Chondrocyte (in vitro differentiated cells): ENCODE results near the gene ZNF528. TPM values are rescaled to one million over a fixed set of nuclear protein-coding genes. Genes with fewer than 3 reads are reported as not detected.

Source experiments
- DNase-seq: peaks from one replicate; pipeline ENCODE4 v3.0.0; 2021; ENCODE audit warnings: mixed read lengths, low spot score
- H3K27ac Mint-ChIP-seq: one replicate; pipeline ENCODE4 v1.8.0; 2021; ENCODE audit warnings: mild to moderate bottlenecking, moderate library complexity, mixed read lengths; ENCODE audit not compliant: unreplicated experiment
- H3K27me3 Mint-ChIP-seq: 2 replicates; pipeline ENCODE4 v1.8.0; 2021; ENCODE audit warnings: low read depth, mixed read lengths
- H3K36me3 Mint-ChIP-seq: 2 replicates; pipeline ENCODE4 v1.8.0; 2021; ENCODE audit warnings: low read depth, mixed read lengths
- H3K4me1 Mint-ChIP-seq: 2 replicates; pipeline ENCODE4 v1.8.0; 2021; ENCODE audit warnings: low read depth, mild to moderate bottlenecking, mixed read lengths
- H3K4me3 Mint-ChIP-seq: one replicate; pipeline ENCODE4 v1.8.0; 2021; ENCODE audit warnings: mild to moderate bottlenecking, moderate library complexity, mixed read lengths; ENCODE audit not compliant: unreplicated experiment
- H3K9me3 Mint-ChIP-seq: 2 replicates; pipeline ENCODE4 v1.8.0; 2021; ENCODE audit warnings: low read depth, mixed read lengths
- CTCF ChIP-seq: fragments of 200-600 bp; sonication (generic); IDR thresholded peaks from 2 replicates; pipeline ENCODE4 v1.5.0; 2021; ENCODE audit warnings: antibody characterized with exemption, mild to moderate bottlenecking, moderate library complexity
- total RNA-seq: library from RNA; stranded (reverse); gene quantifications from 3 replicates; pipeline ENCODE4 v1.2.1, GENCODE V29; 2021

The ZNF528 gene
- total RNA-seq, 1 donor from 2014 or later, result 2.1 TPM

GRCh38 chr19:52442179-52442578 lies 44.5 kb downstream of the ZNF528 start:
- Mint-ChIP-seq H3K4me3 (no peak overlapping the region), H3K27ac (no peak overlapping the region), H3K36me3 (no peaks in the 10 kb centered on the region), H3K9me3 (peaks cover 68% of the 10 kb centered on the region), H3K4me1 (no peaks in the 10 kb centered on the region), H3K27me3 (no peaks in the 10 kb centered on the region)
- TF ChIP-seq CTCF, result no peak
- no peak for DNase-seq

GRCh38 chr19:52444506-52444905 lies 46.9 kb downstream of the ZNF528 start:
- peaks cover 3% of the 10 kb centered on the region for H3K36me3 Mint-ChIP-seq
- H3K27me3 Mint-ChIP-seq, result no peaks in the 10 kb centered on the region
- no peak overlapping the region for H3K4me3 Mint-ChIP-seq
- no peak for TF ChIP-seq CTCF
- H3K9me3 Mint-ChIP-seq, result peaks cover 67% of the 10 kb centered on the region
- no peaks in the 10 kb centered on the region for H3K4me1 Mint-ChIP-seq
- no peak overlapping the region for H3K27ac Mint-ChIP-seq
- DNase-seq, result no peak

GRCh38 chr19:52451241-52451640 lies 53.6 kb downstream of the ZNF528 start:
- H3K9me3 Mint-ChIP-seq, result peaks cover 65% of the 10 kb centered on the region
- peaks cover 5% of the 10 kb centered on the region for H3K36me3 Mint-ChIP-seq
- DNase-seq, result no peak
- TF ChIP-seq CTCF, result no peak
- no peaks in the 10 kb centered on the region for H3K4me1 Mint-ChIP-seq
- H3K4me3 Mint-ChIP-seq, result no peak overlapping the region
- H3K27me3 Mint-ChIP-seq, result no peaks in the 10 kb centered on the region
- H3K27ac Mint-ChIP-seq, result no peak overlapping the region

- TF ChIP-seq CTCF, result no peak
- Mint-ChIP-seq H3K27ac (no peak within 1 kb of the TSS), H3K36me3 (peaks cover 5% of the 10 kb centered on the region), H3K27me3 (no peaks in the 10 kb centered on the region), H3K4me3 (no peak within 1 kb of the TSS), H3K9me3 (peaks cover 72% of the 10 kb centered on the region), H3K4me1 (no peaks in the 10 kb centered on the region)
- DNase-seq, result no peak
These were observed 55.9 kb downstream of the ZNF528 start, which contains the start of gene ZNF578 for GRCh38 chr19:52453324-52454094. ZNF578 (plus strand) TSS chr19:52453553; CDS start chr19:52501846, 48,293 bp downstream.

- no peak for DNase-seq
- Mint-ChIP-seq H3K9me3 (peaks cover 71% of the 10 kb centered on the region), H3K27me3 (no peaks in the 10 kb centered on the region), H3K36me3 (peaks cover 4% of the 10 kb centered on the region), H3K4me1 (no peaks in the 10 kb centered on the region), H3K4me3 (no peak overlapping the region), H3K27ac (no peak overlapping the region)
- TF ChIP-seq CTCF, result peak; percentile 56
These were observed 67.3 kb downstream of the ZNF528 start for GRCh38 chr19:52464798-52465470.

Other genes with a start within 250 kb of the ZNF528 start
- gene ZNF836, start 226.2 kb upstream of the ZNF528 start, total RNA-seq, result 14.5 to 18.1 TPM (median 14.7 TPM) in 3 replicates
- gene PPP2R1A, start 207.8 kb upstream of the ZNF528 start, total RNA-seq, result 210 to 236 TPM (median 228 TPM) in 3 replicates
- 12.8 to 15.3 TPM (median 13.9 TPM) in 3 replicates for gene ZNF766, start 128.3 kb upstream of the ZNF528 start, total RNA-seq
- 10.0 to 12.1 TPM (median 11.6 TPM) in 3 replicates for gene ZNF480, start 100.7 kb upstream of the ZNF528 start, total RNA-seq
- 3.5 to 6.2 TPM (median 4.5 TPM) in 3 replicates for gene ZNF610, start 61.6 kb upstream of the ZNF528 start, total RNA-seq
- 3.2 to 5.1 TPM (median 4.8 TPM) in 3 replicates for gene ZNF880, start 27.9 kb upstream of the ZNF528 start, total RNA-seq
- gene ZNF534, start 31.3 kb downstream of the ZNF528 start, total RNA-seq, result not detected in 3 replicates
- not detected in 3 replicates for gene ZNF578, start 55.7 kb downstream of the ZNF528 start, total RNA-seq
- 19.1 to 24.5 TPM (median 20.0 TPM) in 3 replicates for gene ZNF808, start 129.8 kb downstream of the ZNF528 start, total RNA-seq
- 10.9 to 15.2 TPM (median 11.3 TPM) in 3 replicates for gene ZNF701, start 172.4 kb downstream of the ZNF528 start, total RNA-seq
- gene ZNF83, start 240.5 kb downstream of the ZNF528 start, total RNA-seq, result 37.8 to 56.5 TPM (median 38.6 TPM) in 3 replicates